Heart right ventricle (tissue), 16 donors: ENCODE measurements around the gene CES2. TPM values are rescaled to one million over a fixed set of nuclear protein-coding genes. Genes with fewer than 3 reads are reported as not detected.
A peak's percentile ranks its signal among the peaks of the same experiment; 100 is the strongest.

Source experiments
- ATAC-seq, 8 donors: fragments of 200-7000 bp; cut with Tn5 transposase; one replicate each; pipeline ENCODE4 v1.9.1; 2020; ENCODE audit warnings: mild to moderate bottlenecking in 8 of 8, moderate library complexity in 8 of 8, moderate number of reproducible peaks in 1 of 8
- DNase-seq, 2 donors: peaks; one replicate each; pipeline ENCODE4 v3.0.0-alpha.2; 2020
- H3K27ac ChIP-seq, 10 donors: fragments of 200-600 bp; sonication (generic) in 2 of 10; one replicate each; pipeline versions ENCODE4 v1.5.0 to v1.8.0; 2020 to 2022; ENCODE audit warnings: mild to moderate bottlenecking in 3 of 10
- H3K27me3 ChIP-seq, 7 donors: fragments of 200-600 bp; one replicate each; pipeline ENCODE4 v1.8.0; 2021 to 2022; ENCODE audit warnings: mild to moderate bottlenecking in 2 of 7
- H3K36me3 ChIP-seq, 9 donors: fragments of 200-600 bp; sonication (generic) in 1 of 9; one replicate each; pipeline versions ENCODE4 v1.5.0 to v1.8.0; 2020 to 2022; ENCODE audit warnings: mild to moderate bottlenecking in 2 of 9
- H3K4me1 ChIP-seq, 9 donors: fragments of 200-600 bp; sonication (generic) in 1 of 9; one replicate each; pipeline versions ENCODE4 v1.5.0 to v1.8.0; 2020 to 2022; ENCODE audit warnings: mild to moderate bottlenecking in 4 of 9
- H3K4me3 ChIP-seq, 10 donors: fragments of 200-600 bp; sonication (generic) in 2 of 10; one replicate each; pipeline versions ENCODE4 v1.5.0 to v1.8.0; 2020 to 2022; ENCODE audit warnings: mild to moderate bottlenecking in 7 of 10, moderate library complexity in 2 of 10
- H3K9me3 ChIP-seq, 11 donors: fragments of 200-600 bp in 10 of 11; sonication (generic) in 2 of 11; one replicate each; pipeline versions ENCODE4 v1.5.0 to v1.8.0; 2013 to 2022; ENCODE audit warnings: mild to moderate bottlenecking in 2 of 11, control low read depth in 1 of 11, moderate library complexity in 1 of 11
- WGBS, 2 donors: extraction: QIAGEN DNeasy Blood & Tissue Kit; methylation state at CpG; one replicate each; pipeline ENCODE4 v1.1.7; 2013; ENCODE audit warnings: inconsistent platforms in 1 of 2; 5-methylcytosine and 5-hydroxymethylcytosine counted together
- intact Hi-C, 10 donors: fragments of 100-400 bp; cut with DNase I; formaldehyde crosslinking; loops; one replicate each; pipeline versions ENCODE4 v1.11.1 to v1.14.2; 2022
- polyA plus RNA-seq, 2 donors: library from polyadenylated mRNA; stranded (reverse); fragments of 200-250 nt; gene quantifications; one replicate each; pipeline ENCODE4 v1.2.3, GENCODE V29; 2013
- total RNA-seq, 10 donors: library from RNA; stranded (reverse); fragmentation: NEBNext Ultra II Directional in 3 of 10; extraction: Animal tissue kit (Norgen Biotek cat#: 25700) in 3 of 10; gene quantifications; one replicate each; pipeline versions ENCODE4 v1.2.1 to v1.2.4, GENCODE V29; 2021 to 2023
- TF ChIP-seq, protein P1 (sequence below), 9 donors: fragments of 200-600 bp; sonication (generic) in 2 of 9; IDR thresholded peaks; one replicate each; pipeline versions ENCODE4 v1.5.0 to v1.8.0; 2021 to 2022; ENCODE audit warnings: antibody characterized with exemption in 9 of 9, mild to moderate bottlenecking in 5 of 9, moderate library complexity in 1 of 9
- donor health status: Arrhythmogenic right ventricular cardiomyopathy.
- donor health status: ischemic (EF 13 %, LVEDD 7.1; RV severe dilation, severe dysfunction).
- donor health status: healthy with polysubstance abuse.
- donor health status: DM: no; HTN: yes; CAD: no.
- donor health status: DM: no; HTN: no; CAD: no.
- donor health status: ischemic (EF 25% LVEDD 6.9; RV normal size, moderate dysfunction).
- donor health status: ischemic (EF 25% LVEDD 5.7; RV mildly dilated, moderate dysfunction).
- donor health status: healthy.
- donor health status: DM: yes; HTN: yes; CAD: no.
- donor health status: Ischemic cardiomyopathy.
- donor health status: ischemic (EF 35%, LVEDD 5.7; RV mildly dilated, moderate dysfunction).
- donor health status: nonischemic (EF 11% LVEDD 7.7; RV severe dilation, severe dysfunction).
- donor health status: DM: yes; HTN: yes; CAD: no.
- donor health status: PGD.
- donor health status: ischemic (EF 29% LVEDD 5.4; RV normal size, mild dysfunction).
- donor health status: nonischemic (EF 23%, LVEDD 6.1; RV moderate dilation, normal function).

Gene CES2
- total and polyA plus RNA-seq, 12 donors: 25.1 to 194 (median 81.5) TPM

- Histone ChIP-seq H3K9me3 (no peaks in the 10 kb centered on the region), H3K27ac (no peak overlapping the region), H3K4me3 (no peak overlapping the region), H3K27me3 (no peaks in the 10 kb centered on the region), H3K36me3 (peaks cover 0 to 15% (median 0%) of the 10 kb centered on the region in 9 donors), H3K4me1 (peaks cover 0 to 13% (median 0%) of the 10 kb centered on the region in 9 donors)
- TF ChIP-seq, protein P1, sequence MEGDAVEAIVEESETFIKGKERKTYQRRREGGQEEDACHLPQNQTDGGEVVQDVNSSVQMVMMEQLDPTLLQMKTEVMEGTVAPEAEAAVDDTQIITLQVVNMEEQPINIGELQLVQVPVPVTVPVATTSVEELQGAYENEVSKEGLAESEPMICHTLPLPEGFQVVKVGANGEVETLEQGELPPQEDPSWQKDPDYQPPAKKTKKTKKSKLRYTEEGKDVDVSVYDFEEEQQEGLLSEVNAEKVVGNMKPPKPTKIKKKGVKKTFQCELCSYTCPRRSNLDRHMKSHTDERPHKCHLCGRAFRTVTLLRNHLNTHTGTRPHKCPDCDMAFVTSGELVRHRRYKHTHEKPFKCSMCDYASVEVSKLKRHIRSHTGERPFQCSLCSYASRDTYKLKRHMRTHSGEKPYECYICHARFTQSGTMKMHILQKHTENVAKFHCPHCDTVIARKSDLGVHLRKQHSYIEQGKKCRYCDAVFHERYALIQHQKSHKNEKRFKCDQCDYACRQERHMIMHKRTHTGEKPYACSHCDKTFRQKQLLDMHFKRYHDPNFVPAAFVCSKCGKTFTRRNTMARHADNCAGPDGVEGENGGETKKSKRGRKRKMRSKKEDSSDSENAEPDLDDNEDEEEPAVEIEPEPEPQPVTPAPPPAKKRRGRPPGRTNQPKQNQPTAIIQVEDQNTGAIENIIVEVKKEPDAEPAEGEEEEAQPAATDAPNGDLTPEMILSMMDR (IDR thresholded peaks at IDR 0.05): no peak
- intact Hi-C loops: loop anchor here in 1 of 10 donors (10.0 kb wide), 1 partner anchor 63 kb away; no protein-coding TSS in a partner anchor
- DNase-seq (no peak), ATAC-seq (no peak)
- 87 to 97% methylated on average over 6 of the region's 6 CpGs for WGBS, 2 donors
Measured at GRCh38 chr16:66891797-66892196, 43.5 kb upstream of the CES2 start.

DNA sequence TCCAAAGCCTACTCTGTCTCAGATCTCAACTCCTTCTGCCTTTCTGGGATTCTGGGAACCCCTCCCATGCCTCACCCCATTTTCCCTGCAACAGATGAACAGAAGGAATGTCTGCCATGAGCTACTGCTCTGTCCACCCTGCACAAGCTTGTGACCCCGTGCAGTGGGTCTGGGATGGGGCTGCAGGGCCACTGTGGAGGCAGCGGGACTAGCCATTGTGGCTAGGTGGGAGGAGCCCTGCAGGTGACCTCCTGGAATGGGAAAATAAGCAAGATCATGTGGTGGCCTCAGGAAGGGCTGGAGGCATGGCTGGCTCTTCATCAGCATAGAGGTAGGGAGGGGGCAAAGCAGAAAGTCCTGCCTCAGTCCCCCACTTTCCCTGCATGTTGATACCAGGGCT is 41.3 kb upstream of the CES2 start:
- intact Hi-C loops: loop anchor here in 2 of 10 donors (2.0 to 10.0 kb wide), 2 partner anchors 61 kb away; no protein-coding TSS in a partner anchor
- Histone ChIP-seq H3K9me3 (no peaks in the 10 kb centered on the region), H3K36me3 (peaks cover 0 to 7% (median 0%) of the 10 kb centered on the region in 9 donors), H3K4me3 (no peak overlapping the region), H3K27me3 (no peaks in the 10 kb centered on the region), H3K27ac (no peak overlapping the region), H3K4me1 (peaks cover 0 to 29% (median 11%) of the 10 kb centered on the region in 9 donors)
- DNase-seq (no peak), ATAC-seq (peak in 1 of 8 donors; percentile 2)
- TF ChIP-seq, protein P1 (IDR thresholded peaks at IDR 0.05): no peak
- 60 to 78% methylated on average over 2 of the region's 2 CpGs for WGBS, 2 donors

DNA sequence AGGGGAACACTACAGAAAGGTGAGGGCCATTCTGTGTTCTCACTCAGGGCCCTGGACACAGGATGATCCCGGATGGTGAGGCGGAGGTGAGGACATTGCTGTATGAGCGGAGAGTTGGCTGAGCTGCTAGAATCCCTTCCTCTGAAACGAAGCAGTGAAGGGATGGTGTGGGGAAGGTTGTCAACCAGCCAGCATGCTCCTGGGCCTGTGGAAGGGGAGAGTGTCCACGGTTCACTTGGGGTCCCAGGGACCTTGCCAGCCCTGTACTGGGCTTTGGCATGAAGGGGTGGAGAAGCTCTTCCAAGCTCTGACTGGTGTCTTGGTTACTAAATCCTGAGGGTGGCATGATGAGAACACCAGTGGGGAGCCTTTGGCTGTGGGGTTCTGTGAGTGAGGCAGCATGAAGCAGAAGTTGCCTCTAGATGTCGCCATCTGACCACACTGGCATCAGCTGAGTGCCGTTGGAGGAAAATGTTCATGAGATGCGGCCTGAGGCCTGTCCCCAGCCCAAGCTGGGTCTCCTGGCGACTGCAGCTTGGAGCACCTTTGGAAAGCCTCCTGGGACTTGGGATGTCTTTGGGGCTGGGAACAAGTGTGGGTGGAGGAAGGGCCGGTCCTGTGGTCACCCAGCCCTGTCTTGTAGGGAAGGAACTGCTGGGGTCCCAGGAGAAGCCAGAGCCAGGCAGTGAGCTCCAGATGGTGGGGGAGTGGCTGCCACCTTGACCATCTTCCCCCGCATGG is 40.2 kb upstream of the CES2 start:
- DNase-seq (peak; percentile 48 to 71), ATAC-seq (peak; percentile 66 to 81 (median 78))
- peaks cover 8 to 39% (median 22%) of the 10 kb centered on the region in 9 donors for H3K4me1 ChIP-seq
- 36 to 40% methylated on average over 11 of the region's 11 CpGs for WGBS, 2 donors
- no peaks in the 10 kb centered on the region for H3K9me3 ChIP-seq
- intact Hi-C loops: loop anchor here in 6 of 10 donors (2.0 to 10.0 kb wide), 4 partner anchors 37 to 60 kb away; partner anchors contain the start of gene CIAO2B (in 3 of the 6)
- peak overlapping the region in 4 of 10 donors; percentile 29 to 61 (median 48) for H3K27ac ChIP-seq
- peaks cover 0 to 7% (median 0%) of the 10 kb centered on the region in 9 donors for H3K36me3 ChIP-seq
- TF ChIP-seq, protein P1 (IDR thresholded peaks at IDR 0.05): peak; percentile 62 to 86 (median 83)
- no peaks in the 10 kb centered on the region for H3K27me3 ChIP-seq
- no peak overlapping the region for H3K4me3 ChIP-seq

- H3K36me3 ChIP-seq: peaks cover 0 to 7% (median 0%) of the 10 kb centered on the region in 9 donors
Measured at GRCh38 chr16:66895689-66895979, 39.7 kb upstream of the CES2 start.

More at GRCh38 chr16:66895689-66895979, 39.7 kb upstream of the CES2 start:
- no peaks in the 10 kb centered on the region for H3K27me3 ChIP-seq
- DNase-seq: no peak
- H3K9me3 ChIP-seq: no peaks in the 10 kb centered on the region
- peak overlapping the region in 4 of 10 donors; percentile 29 to 61 (median 48) for H3K27ac ChIP-seq
- intact Hi-C loops: loop anchor here in 6 of 10 donors (2.0 to 10.0 kb wide), 4 partner anchors 37 to 59 kb away; partner anchors contain the start of gene CIAO2B (in 3 of the 6)
- TF ChIP-seq, protein P1 (IDR thresholded peaks at IDR 0.05): no peak
- H3K4me1 ChIP-seq: peaks cover 12 to 44% (median 27%) of the 10 kb centered on the region in 9 donors
- H3K4me3 ChIP-seq: no peak overlapping the region
- WGBS, 2 donors: 63 to 68% methylated on average over 5 of the region's 5 CpGs
- ATAC-seq: no peak
